ENCODE measurements around the gene CREM. TPM values are rescaled to one million over a fixed set of nuclear protein-coding genes. Genes with fewer than 3 reads are reported as not detected.
"Not testable (repeated sequence)": the region's sequence is repeated elsewhere in the genome, so short reads cannot be mapped to it uniquely, and the experiment has no call there.

Gene CREM
- total RNA-seq, 1 experiment from 2014 or later, result 21.4 TPM

DNA sequence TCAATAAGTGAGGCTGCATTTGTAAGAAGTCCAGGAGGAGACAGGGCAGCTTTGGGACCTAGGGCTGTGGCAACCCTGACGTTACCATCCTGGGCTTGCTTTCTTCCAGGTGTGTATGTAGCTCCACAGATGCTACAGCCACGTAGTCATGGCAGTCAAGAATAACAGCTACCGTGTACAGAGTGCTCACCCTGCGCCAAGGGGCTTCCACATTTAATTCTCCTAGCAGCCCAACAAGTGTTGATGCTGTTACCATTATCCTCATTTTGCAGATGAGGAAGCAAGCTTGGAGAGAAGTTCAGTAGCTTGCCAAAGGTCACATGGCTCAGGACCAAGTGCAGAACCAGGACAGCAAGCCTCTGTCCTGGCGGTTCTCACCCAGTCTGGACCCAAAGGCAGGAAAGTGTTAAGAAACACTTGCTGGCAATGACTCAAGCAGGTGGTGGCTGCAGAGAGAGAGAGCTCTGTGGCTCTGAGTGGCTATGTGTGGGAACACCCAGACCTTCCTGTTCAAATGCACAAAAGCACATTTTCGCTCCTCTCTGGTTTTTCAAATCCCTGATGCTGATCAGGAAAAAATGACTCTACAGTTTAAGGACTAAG, 89.8 kb downstream of the CREM start (continued):
- TF ChIP-seq TCF7L2 (IDR thresholded peaks at IDR 0.05; ENCODE audit: borderline replicate concordance, extremely low read depth, insufficient read depth, insufficient read length) (no peak), EZH2phosphoT487 (IDR thresholded peaks at IDR 0.05; ENCODE audit: borderline replicate concordance) (no peak), CTCF (IDR thresholded peaks at IDR 0.05 in 2 of 3, conservative IDR thresholded peaks at IDR 0.05 in 1 of 3; ENCODE audit: borderline replicate concordance in 1 of 3, insufficient read depth in 1 of 3, low read depth in 2 of 3, low read length in 2 of 3) (no peak), CEBPB (IDR thresholded peaks at IDR 0.05; ENCODE audit: low read depth) (no peak), YY1 (IDR thresholded peaks at IDR 0.05; ENCODE audit: extremely low read depth, insufficient replicate concordance, low read depth, low read length) (no peak), EZH2 (IDR thresholded peaks at IDR 0.05) (no peak), ZNF274 (IDR thresholded peaks at IDR 0.05; ENCODE audit: low read depth, low read length) (no peak)

- H3K4me3 ChIP-seq (replicated peaks in 1 of 2; ENCODE audit: low read depth in 1 of 2, low read length in 2 of 2); POLR2A ChIA-PET; BruUV-seq (replicated peaks); DNase-seq (ENCODE audit: low read depth, low spot score); H3K4me2 ChIP-seq (ENCODE audit: low read length); ATAC-seq; H3K27ac ChIP-seq (ENCODE audit: low read depth, low read length); H3K9me2 ChIP-seq (ENCODE audit: insufficient read depth); H3K9me3 ChIP-seq (ENCODE audit: control insufficient read depth in 1 of 2, insufficient read depth in 1 of 2, low read depth in 1 of 2, low read length in 2 of 2); H3K9ac ChIP-seq (ENCODE audit: low read length); H3K27me3 ChIP-seq (ENCODE audit: insufficient read depth, low read length); H3K36me3 ChIP-seq (ENCODE audit: control insufficient read depth in 1 of 2, insufficient read depth in 2 of 2, low read length in 2 of 2); H3K79me2 ChIP-seq (ENCODE audit: insufficient read depth, low read length); H4K20me1 ChIP-seq (ENCODE audit: insufficient read depth); H2AFZ ChIP-seq (ENCODE audit: low read depth, low read length, poor library complexity, severe bottlenecking): not testable (repeated sequence)
- intact Hi-C loops (cut with micrococcal nuclease), result loop anchor here (5.0 kb wide), 1 partner anchor 560 kb away; no protein-coding TSS in a partner anchor
- ChIA-PET CTCF (interaction anchor here (0.8 to 3.4 kb wide), 4 partner anchors 11 to 96 kb away, joined by 3 to 21 read pairs (median 6); partner anchors contain the start of gene CREM), RAD21 (ENCODE audit: low non-redundant PET in 1 of 2, low total read pairs in 2 of 2, uncharacterized antibody in 2 of 2, unreplicated experiment in 2 of 2) (interaction anchor here in 1 of 2 experiments (0.9 kb wide), 1 partner anchor 224 kb away, joined by 4 read pairs; no protein-coding TSS in a partner anchor)
- H3K4me1 ChIP-seq (ENCODE audit: control insufficient read depth in 1 of 2, insufficient read depth in 2 of 2, low read length in 2 of 2), result peaks cover 0 to 13% of the 10 kb centered on the region in 2 experiments; a peak in 3 of 4 replicates
Observed at GRCh38 chr10:35216956-35217355, 90.3 kb downstream of the CREM start.

Data from HCT116 (cell line).